Sigmoid colon (tissue), 7 donors: ENCODE results near the gene KLHL29. TPM values are rescaled to one million over a fixed set of nuclear protein-coding genes. Genes with fewer than 3 reads are reported as not detected.

Experiments
- DNase-seq: peaks from one replicate; pipeline ENCODE4 v3.0.0-alpha.2; 2019
- H3K27ac ChIP-seq, 4 donors: fragments of 200-600 bp; sonication (generic); one replicate each; pipeline ENCODE4 v1.5.1; 2016 to 2019; ENCODE audit warnings: mild to moderate bottlenecking in 1 of 4
- H3K27me3 ChIP-seq, 3 donors: fragments of 200-600 bp; sonication (generic); one replicate each; pipeline ENCODE4 v1.5.1; 2019; ENCODE audit warnings: mild to moderate bottlenecking in 1 of 3
- H3K36me3 ChIP-seq, 4 donors: fragments of 200-600 bp; sonication (generic); one replicate each; pipeline ENCODE4 v1.5.1; 2016 to 2019
- H3K4me1 ChIP-seq, 4 donors: fragments of 200-600 bp; sonication (generic); one replicate each; pipeline ENCODE4 v1.5.1; 2017 to 2019
- H3K4me3 ChIP-seq, 4 donors: fragments of 200-600 bp; sonication (generic); one replicate each; pipeline ENCODE4 v1.5.1; 2017 to 2019; ENCODE audit warnings: mild to moderate bottlenecking in 2 of 4, moderate library complexity in 1 of 4
- H3K9me3 ChIP-seq, 4 donors: fragments of 200-600 bp in 3 of 4; sonication (generic) in 3 of 4; one replicate each; pipeline versions ENCODE4 v1.5.1 to v1.6.1; 2013 to 2019
- EP300 ChIP-seq, 4 donors: sonication (generic); formaldehyde crosslinking; IDR thresholded peaks; one replicate each; pipeline ENCODE4 v1.6.1; 2017; ENCODE audit warnings: antibody characterized with exemption in 4 of 4
- POLR2A ChIP-seq, 2 donors: fragments of 450-650 bp; IDR thresholded peaks; one replicate each; pipeline ENCODE4 v1.6.1; 2016; ENCODE audit warnings: antibody characterized with exemption in 2 of 2, mild to moderate bottlenecking in 2 of 2, moderate library complexity in 2 of 2
- POLR2AphosphoS5 ChIP-seq, 4 donors: sonication (generic); formaldehyde crosslinking; IDR thresholded peaks; one replicate each; pipeline ENCODE4 v1.6.1; 2017; ENCODE audit warnings: antibody characterized with exemption in 4 of 4
- WGBS, 2 donors: extraction: QIAGEN DNeasy Blood & Tissue Kit; methylation state at CpG; one replicate each; pipeline ENCODE4 v1.1.7; 2013; 5-methylcytosine and 5-hydroxymethylcytosine counted together
- intact Hi-C: fragments of 100-400 bp; cut with DNase I; formaldehyde crosslinking; loops from one replicate; pipeline ENCODE4 v1.15.1; 2023
- polyA plus RNA-seq, 3 donors: library from polyadenylated mRNA; stranded (reverse); fragments of 200-250 nt; gene quantifications; one replicate each; pipeline ENCODE4 v1.2.3, GENCODE V29; 2013
- total RNA-seq, 4 donors: library from RNA; depleted of rRNA; stranded (reverse); fragments of >200 nt; gene quantifications; one replicate each; pipeline ENCODE4 v1.1.0, GENCODE V29; 2016
- TF ChIP-seq, protein P1 (sequence below), 4 experiments: fragments of 450-650 bp in 3 of 4; fragments of 200-600 bp in 1 of 4; IDR thresholded peaks; one replicate each; pipeline ENCODE4 v1.5.1; 2016 to 2019; ENCODE audit warnings: antibody characterized with exemption in 4 of 4, mild to moderate bottlenecking in 3 of 4, moderate library complexity in 2 of 4
- donor health status: healthy with polysubstance abuse.
- donor health status: Bipolar disorder and iron deficiency.
- donor health status: healthy.

The KLHL29 gene
- total and polyA plus RNA-seq, 7 donors = 0.46 to 25.5 (median 6.3) TPM

DNA sequence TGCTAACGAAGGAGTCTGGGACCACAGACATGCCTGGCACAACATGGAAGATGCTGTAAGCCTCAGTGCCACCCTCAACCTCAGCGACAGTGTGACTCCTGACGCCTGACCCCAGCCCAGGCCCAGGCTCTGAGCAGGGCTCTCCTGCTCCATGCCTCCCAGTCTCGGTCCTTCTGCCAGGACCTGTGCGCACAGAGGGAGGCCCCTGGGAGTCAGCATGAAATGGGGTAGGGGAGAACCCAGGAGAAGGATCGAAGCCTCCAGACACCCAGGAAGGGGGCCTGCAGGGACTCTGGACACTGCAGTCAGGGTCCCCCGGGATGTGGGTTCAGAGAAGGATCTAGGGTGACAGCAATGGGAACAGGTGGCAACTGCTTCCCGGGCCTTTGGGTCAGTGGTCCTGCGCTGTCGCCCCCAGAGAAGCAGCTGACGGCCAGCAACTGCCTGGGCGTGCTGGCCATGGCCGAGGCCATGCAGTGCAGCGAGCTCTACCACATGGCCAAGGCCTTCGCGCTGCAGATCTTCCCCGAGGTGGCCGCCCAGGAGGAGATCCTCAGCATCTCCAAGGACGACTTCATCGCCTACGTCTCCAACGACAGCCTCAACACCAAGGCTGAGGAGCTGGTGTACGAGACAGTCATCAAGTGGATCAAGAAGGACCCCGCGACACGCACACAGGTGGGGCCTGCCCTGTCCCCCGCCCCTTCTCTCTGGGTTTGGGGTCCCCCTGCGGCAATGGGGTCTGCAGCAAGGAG is 308.0 kb downstream of the KLHL29 start:
- WGBS, 2 donors = 96 to 97% methylated on average over 28 of the region's 28 CpGs
- no peaks in the 10 kb centered on the region for H3K9me3 ChIP-seq
- no peaks in the 10 kb centered on the region for H3K27me3 ChIP-seq
- H3K4me1 ChIP-seq = peaks cover 0 to 4% (median 0%) of the 10 kb centered on the region in 4 donors
- H3K4me3 ChIP-seq = no peak overlapping the region
- DNase-seq = peak; percentile 59
- intact Hi-C loops = no loop called here
- H3K27ac ChIP-seq = no peak overlapping the region
- H3K36me3 ChIP-seq = peaks cover 0 to 72% (median 14%) of the 10 kb centered on the region in 4 donors
- TF ChIP-seq, protein P1, sequence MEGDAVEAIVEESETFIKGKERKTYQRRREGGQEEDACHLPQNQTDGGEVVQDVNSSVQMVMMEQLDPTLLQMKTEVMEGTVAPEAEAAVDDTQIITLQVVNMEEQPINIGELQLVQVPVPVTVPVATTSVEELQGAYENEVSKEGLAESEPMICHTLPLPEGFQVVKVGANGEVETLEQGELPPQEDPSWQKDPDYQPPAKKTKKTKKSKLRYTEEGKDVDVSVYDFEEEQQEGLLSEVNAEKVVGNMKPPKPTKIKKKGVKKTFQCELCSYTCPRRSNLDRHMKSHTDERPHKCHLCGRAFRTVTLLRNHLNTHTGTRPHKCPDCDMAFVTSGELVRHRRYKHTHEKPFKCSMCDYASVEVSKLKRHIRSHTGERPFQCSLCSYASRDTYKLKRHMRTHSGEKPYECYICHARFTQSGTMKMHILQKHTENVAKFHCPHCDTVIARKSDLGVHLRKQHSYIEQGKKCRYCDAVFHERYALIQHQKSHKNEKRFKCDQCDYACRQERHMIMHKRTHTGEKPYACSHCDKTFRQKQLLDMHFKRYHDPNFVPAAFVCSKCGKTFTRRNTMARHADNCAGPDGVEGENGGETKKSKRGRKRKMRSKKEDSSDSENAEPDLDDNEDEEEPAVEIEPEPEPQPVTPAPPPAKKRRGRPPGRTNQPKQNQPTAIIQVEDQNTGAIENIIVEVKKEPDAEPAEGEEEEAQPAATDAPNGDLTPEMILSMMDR (IDR thresholded peaks at IDR 0.05) = no peak
- no peak for TF ChIP-seq POLR2AphosphoS5 (IDR thresholded peaks at IDR 0.05)
- no peak for TF ChIP-seq EP300 (IDR thresholded peaks at IDR 0.05)
- no peak for TF ChIP-seq POLR2A (IDR thresholded peaks at IDR 0.05)

DNA sequence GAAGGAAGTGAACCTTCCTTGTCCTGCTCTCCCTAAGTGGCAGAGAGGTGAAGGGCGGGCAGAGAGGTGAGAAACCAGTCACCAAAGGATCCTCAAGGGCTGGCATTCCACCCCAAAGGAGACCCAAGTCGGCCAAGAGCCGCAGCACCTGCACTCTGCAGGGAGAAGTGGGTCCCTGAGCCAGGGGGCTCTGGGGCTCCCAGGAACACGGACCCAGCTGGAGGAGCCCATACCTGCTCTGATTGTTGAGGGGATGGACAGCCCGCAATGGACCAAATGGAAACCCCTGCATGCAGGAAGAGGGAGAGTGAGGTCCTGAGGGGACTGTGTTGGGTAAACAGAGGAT is 308.6 kb downstream of the KLHL29 start:
- peaks cover 0 to 7% (median 3%) of the 10 kb centered on the region in 4 donors for H3K4me1 ChIP-seq
- no peaks in the 10 kb centered on the region for H3K27me3 ChIP-seq
- WGBS, 2 donors = 94 to 97% methylated on average over 5 of the region's 5 CpGs
- TF ChIP-seq EP300 (IDR thresholded peaks at IDR 0.05) = no peak
- no peak for TF ChIP-seq POLR2AphosphoS5 (IDR thresholded peaks at IDR 0.05)
- no peak for TF ChIP-seq POLR2A (IDR thresholded peaks at IDR 0.05)
- TF ChIP-seq, protein P1 (IDR thresholded peaks at IDR 0.05) = no peak
- no peaks in the 10 kb centered on the region for H3K9me3 ChIP-seq
- no peak overlapping the region for H3K27ac ChIP-seq
- peaks cover 0 to 72% (median 14%) of the 10 kb centered on the region in 4 donors for H3K36me3 ChIP-seq
- H3K4me3 ChIP-seq = no peak overlapping the region
- intact Hi-C loops = no loop called here
- DNase-seq = no peak

DNA sequence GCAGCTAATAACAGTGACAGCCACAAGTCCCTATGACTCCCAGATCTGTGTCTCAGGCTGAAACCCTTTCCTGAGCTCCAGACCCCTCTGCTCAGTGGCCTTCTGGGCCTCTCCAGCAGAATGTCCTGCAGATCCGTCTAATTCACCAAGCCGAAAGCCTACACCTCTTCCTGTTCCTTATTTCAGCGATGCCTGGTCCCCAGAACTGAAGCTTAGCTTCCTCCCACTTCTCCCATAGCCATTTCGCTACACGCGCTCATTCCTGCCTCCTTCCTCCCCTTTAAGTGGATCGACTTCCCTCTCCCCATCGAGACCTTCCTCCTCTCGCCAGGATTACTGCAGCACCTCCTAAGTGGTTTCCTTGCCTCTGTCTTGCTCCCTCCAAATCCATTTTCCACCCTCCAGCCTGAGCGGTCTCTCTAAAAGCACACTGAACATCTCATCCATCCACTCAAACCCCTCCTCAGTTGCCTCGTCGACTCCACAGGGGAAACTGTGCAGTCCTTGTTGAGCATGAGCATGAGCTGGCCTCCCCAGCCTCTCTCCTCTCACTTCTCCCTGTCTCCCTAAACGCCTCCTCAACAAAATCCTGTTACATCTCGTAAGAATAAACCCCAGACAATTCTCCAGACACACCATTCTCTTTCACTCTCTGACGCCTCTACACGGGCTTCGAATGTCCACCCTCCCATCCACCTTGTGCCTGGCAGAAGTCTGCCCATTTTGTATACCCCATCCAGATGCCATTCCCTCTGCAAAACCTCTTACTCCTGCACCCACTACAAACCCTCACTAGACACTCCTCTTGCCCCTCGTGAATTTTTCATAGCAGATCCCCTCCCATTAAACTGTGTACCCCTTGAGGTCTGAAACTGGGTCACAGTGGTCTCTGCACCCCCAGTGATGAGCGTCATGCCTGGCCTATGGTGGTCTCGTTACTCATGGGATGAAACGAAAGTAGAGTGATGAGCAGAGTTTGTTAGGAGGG is 309.4 kb downstream of the KLHL29 start:
- WGBS, 2 donors = 82 to 90% methylated on average over 21 of the region's 21 CpGs
- no peaks in the 10 kb centered on the region for H3K9me3 ChIP-seq
- intact Hi-C loops = no loop called here
- TF ChIP-seq POLR2AphosphoS5 (IDR thresholded peaks at IDR 0.05) (no peak), EP300 (IDR thresholded peaks at IDR 0.05) (no peak), POLR2A (IDR thresholded peaks at IDR 0.05) (no peak)
- TF ChIP-seq, protein P1 (IDR thresholded peaks at IDR 0.05) = no peak
- DNase-seq = peak; percentile 20
- peaks cover 0 to 76% (median 14%) of the 10 kb centered on the region in 4 donors for H3K36me3 ChIP-seq
- H3K27ac ChIP-seq = no peak overlapping the region
- H3K4me1 ChIP-seq = peaks cover 0 to 14% (median 10%) of the 10 kb centered on the region in 4 donors
- no peak overlapping the region for H3K4me3 ChIP-seq
- no peaks in the 10 kb centered on the region for H3K27me3 ChIP-seq

DNA sequence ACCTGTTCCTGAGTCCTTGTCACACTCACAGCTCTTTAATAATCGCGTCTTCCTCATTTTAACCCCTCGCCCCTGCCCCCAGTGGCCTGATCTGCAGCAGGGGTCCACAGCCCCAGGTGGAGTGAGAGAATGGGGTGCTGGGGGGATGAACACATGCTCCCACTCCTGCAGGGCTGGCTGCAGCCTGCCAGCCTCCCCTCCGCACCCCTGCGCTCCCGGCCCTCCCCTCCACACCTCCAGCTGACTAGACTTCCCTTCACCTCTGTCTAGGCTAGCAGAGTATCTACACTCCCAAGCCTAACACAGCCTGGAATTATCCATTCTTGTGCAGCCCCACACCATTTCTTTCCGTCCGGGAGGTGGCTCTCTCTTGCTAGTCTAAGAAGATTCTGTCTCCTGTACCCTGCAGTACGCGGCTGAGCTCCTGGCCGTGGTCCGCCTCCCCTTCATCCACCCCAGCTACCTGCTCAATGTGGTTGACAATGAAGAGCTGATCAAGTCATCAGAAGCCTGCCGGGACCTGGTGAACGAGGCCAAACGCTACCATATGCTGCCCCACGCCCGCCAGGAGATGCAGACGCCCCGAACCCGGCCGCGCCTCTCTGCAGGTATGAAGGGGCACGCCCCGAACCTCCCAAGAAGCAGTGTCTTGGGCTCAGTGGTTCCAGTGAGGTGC is 310.4 kb downstream of the KLHL29 start:
- Histone ChIP-seq H3K27ac (no peak overlapping the region), H3K36me3 (peaks cover 0 to 83% (median 14%) of the 10 kb centered on the region in 4 donors), H3K9me3 (no peaks in the 10 kb centered on the region), H3K4me1 (peaks cover 0 to 14% (median 11%) of the 10 kb centered on the region in 4 donors), H3K27me3 (no peaks in the 10 kb centered on the region), H3K4me3 (no peak overlapping the region)
- intact Hi-C loops = no loop called here
- TF ChIP-seq EP300 (IDR thresholded peaks at IDR 0.05) (no peak), POLR2A (IDR thresholded peaks at IDR 0.05) (no peak), POLR2AphosphoS5 (IDR thresholded peaks at IDR 0.05) (no peak)
- TF ChIP-seq, protein P1 (IDR thresholded peaks at IDR 0.05) = no peak
- peak; percentile 59 for DNase-seq
- 93 to 95% methylated on average over 24 of the region's 24 CpGs for WGBS, 2 donors
